Ishikawa (cell line): ENCODE measurements around the gene CABP7.

Source experiments
- CEBPB ChIP-seq: IDR thresholded peaks from 2 replicates; pipeline ENCODE4 v1.6.1; 2012
- CREB1 ChIP-seq: IDR thresholded peaks from 2 replicates; pipeline ENCODE4 v1.6.1; 2012; ENCODE audit warnings: low read depth
- EGR1 ChIP-seq: IDR thresholded peaks from 2 replicates; pipeline ENCODE4 v1.6.1; 2012
- EP300 ChIP-seq: IDR thresholded peaks from 2 replicates; pipeline ENCODE4 v1.6.1; 2012; ENCODE audit warnings: borderline replicate concordance
- FOXM1 ChIP-seq: IDR thresholded peaks from 2 replicates; pipeline ENCODE4 v1.6.1; 2012; ENCODE audit warnings: low read depth, borderline replicate concordance
- NFIC ChIP-seq: IDR thresholded peaks from 2 replicates; pipeline ENCODE4 v1.6.1; 2012
- RAD21 ChIP-seq: IDR thresholded peaks from 2 replicates; pipeline ENCODE4 v1.6.1; 2012; ENCODE audit warnings: low read depth
- TAF1 ChIP-seq: IDR thresholded peaks from 2 replicates; pipeline ENCODE4 v1.6.1; 2012; ENCODE audit warnings: low read depth, mild to moderate bottlenecking
- TCF12 ChIP-seq: IDR thresholded peaks from 2 replicates; pipeline ENCODE4 v1.6.1; 2012; ENCODE audit warnings: low read depth
- TEAD4 ChIP-seq: IDR thresholded peaks from 2 replicates; pipeline ENCODE4 v1.6.1; 2012
- USF1 ChIP-seq: IDR thresholded peaks from 2 replicates; pipeline ENCODE4 v1.6.1; 2012
- YY1 ChIP-seq: IDR thresholded peaks from 2 replicates; pipeline ENCODE4 v1.6.1; 2012; ENCODE audit warnings: low read depth
- TF ChIP-seq, protein P1 (sequence below): IDR thresholded peaks from 2 replicates; pipeline ENCODE4 v1.6.1; 2012
- TF ChIP-seq, protein P2 (sequence below): IDR thresholded peaks from 2 replicates; pipeline ENCODE4 v1.6.1; 2012; ENCODE audit warnings: low read depth, mild to moderate bottlenecking

GRCh38 chr22:29693161-29693560 lies 26.6 kb upstream of the CABP7 start:
- TF ChIP-seq YY1, result no peak
- no peak for TF ChIP-seq TCF12
- TF ChIP-seq USF1, result no peak
- TF ChIP-seq EP300, result no peak
- TF ChIP-seq TEAD4, result no peak
- TF ChIP-seq, protein P1, sequence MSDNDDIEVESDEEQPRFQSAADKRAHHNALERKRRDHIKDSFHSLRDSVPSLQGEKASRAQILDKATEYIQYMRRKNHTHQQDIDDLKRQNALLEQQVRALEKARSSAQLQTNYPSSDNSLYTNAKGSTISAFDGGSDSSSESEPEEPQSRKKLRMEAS, result no peak
- no peak for TF ChIP-seq CREB1
- TF ChIP-seq, protein P2, sequence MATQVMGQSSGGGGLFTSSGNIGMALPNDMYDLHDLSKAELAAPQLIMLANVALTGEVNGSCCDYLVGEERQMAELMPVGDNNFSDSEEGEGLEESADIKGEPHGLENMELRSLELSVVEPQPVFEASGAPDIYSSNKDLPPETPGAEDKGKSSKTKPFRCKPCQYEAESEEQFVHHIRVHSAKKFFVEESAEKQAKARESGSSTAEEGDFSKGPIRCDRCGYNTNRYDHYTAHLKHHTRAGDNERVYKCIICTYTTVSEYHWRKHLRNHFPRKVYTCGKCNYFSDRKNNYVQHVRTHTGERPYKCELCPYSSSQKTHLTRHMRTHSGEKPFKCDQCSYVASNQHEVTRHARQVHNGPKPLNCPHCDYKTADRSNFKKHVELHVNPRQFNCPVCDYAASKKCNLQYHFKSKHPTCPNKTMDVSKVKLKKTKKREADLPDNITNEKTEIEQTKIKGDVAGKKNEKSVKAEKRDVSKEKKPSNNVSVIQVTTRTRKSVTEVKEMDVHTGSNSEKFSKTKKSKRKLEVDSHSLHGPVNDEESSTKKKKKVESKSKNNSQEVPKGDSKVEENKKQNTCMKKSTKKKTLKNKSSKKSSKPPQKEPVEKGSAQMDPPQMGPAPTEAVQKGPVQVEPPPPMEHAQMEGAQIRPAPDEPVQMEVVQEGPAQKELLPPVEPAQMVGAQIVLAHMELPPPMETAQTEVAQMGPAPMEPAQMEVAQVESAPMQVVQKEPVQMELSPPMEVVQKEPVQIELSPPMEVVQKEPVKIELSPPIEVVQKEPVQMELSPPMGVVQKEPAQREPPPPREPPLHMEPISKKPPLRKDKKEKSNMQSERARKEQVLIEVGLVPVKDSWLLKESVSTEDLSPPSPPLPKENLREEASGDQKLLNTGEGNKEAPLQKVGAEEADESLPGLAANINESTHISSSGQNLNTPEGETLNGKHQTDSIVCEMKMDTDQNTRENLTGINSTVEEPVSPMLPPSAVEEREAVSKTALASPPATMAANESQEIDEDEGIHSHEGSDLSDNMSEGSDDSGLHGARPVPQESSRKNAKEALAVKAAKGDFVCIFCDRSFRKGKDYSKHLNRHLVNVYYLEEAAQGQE, result no peak
- no peak for TF ChIP-seq RAD21
- no peak for TF ChIP-seq CEBPB
- TF ChIP-seq FOXM1, result no peak
- TF ChIP-seq NFIC, result no peak
- TF ChIP-seq TAF1, result no peak
- TF ChIP-seq EGR1, result no peak
